HepG2 (cell line): ENCODE measurements around the gene IL4I1. TPM values are rescaled to one million over a fixed set of nuclear protein-coding genes. Genes with fewer than 3 reads are reported as not detected.

ENCODE experiments used
- BATF2 ChIP-seq: sonication (generic); formaldehyde crosslinking; IDR thresholded peaks from 2 replicates; pipeline ENCODE4 v1.8.0; 2022; ENCODE audit warnings: mild to moderate bottlenecking, missing genetic modification reagents, moderate library complexity
- BORCS8-MEF2B ChIP-seq: sonication (generic); formaldehyde crosslinking; IDR thresholded peaks from 2 replicates; pipeline ENCODE4 v1.8.0; 2022; ENCODE audit warnings: mild to moderate bottlenecking, missing genetic modification reagents
- CREM ChIP-seq, 2 experiments: sonication (generic) in 1 of 2; formaldehyde crosslinking in 1 of 2; IDR thresholded peaks; 2 replicates each; pipeline versions ENCODE4 v1.4.0 to v1.6.1; 2016 to 2020; ENCODE audit warnings: antibody characterized with exemption in 1 of 2, mild to moderate bottlenecking in 1 of 2, missing genetic modification reagents in 1 of 2
- IKZF5 ChIP-seq: IDR thresholded peaks from 2 replicates; pipeline ENCODE4 v1.6.1; 2018; ENCODE audit warnings: missing genetic modification reagents, mild to moderate bottlenecking, missing compliant biosample characterization
- MXD3 ChIP-seq: IDR thresholded peaks from 2 replicates; pipeline ENCODE4 v1.6.1; 2016; ENCODE audit warnings: mild to moderate bottlenecking, missing biosample characterization, missing genetic modification reagents
- MYNN ChIP-seq: sonication (generic); formaldehyde crosslinking; IDR thresholded peaks from 2 replicates; pipeline ENCODE4 v1.4.0; 2020; ENCODE audit warnings: mild to moderate bottlenecking, low read depth, missing genetic modification reagents
- PREB ChIP-seq: sonication (generic); formaldehyde crosslinking; IDR thresholded peaks from 2 replicates; pipeline ENCODE4 v1.4.0; 2020; ENCODE audit warnings: missing genetic modification reagents
- RERE ChIP-seq: IDR thresholded peaks from 2 replicates; pipeline ENCODE4 v1.6.1; 2016; ENCODE audit warnings: low read depth, missing genetic modification reagents, missing compliant biosample characterization
- RFX3 ChIP-seq: IDR thresholded peaks from 2 replicates; pipeline ENCODE4 v1.6.1; 2016; ENCODE audit warnings: missing biosample characterization, missing genetic modification reagents
- TAF1 ChIP-seq: sonication (generic); formaldehyde crosslinking; IDR thresholded peaks from 2 replicates; pipeline ENCODE4 v1.4.0; 2020; ENCODE audit warnings: missing genetic modification reagents
- TEAD2 ChIP-seq: sonication (generic); formaldehyde crosslinking; IDR thresholded peaks from 2 replicates; pipeline ENCODE4 v1.9.0; 2021; ENCODE audit warnings: missing genetic modification reagents
- ZNF160 ChIP-seq: sonication (generic); formaldehyde crosslinking; IDR thresholded peaks from 2 replicates; pipeline ENCODE4 v1.8.0; 2022; ENCODE audit warnings: mild to moderate bottlenecking, inconsistent platforms, missing genetic modification reagents
- ZNF281 ChIP-seq: sonication (generic); formaldehyde crosslinking; IDR thresholded peaks from 2 replicates; pipeline ENCODE4 v1.4.0; 2020; ENCODE audit warnings: missing genetic modification reagents, borderline replicate concordance
- ZNF546 ChIP-seq: sonication (generic); formaldehyde crosslinking; conservative IDR thresholded peaks from 2 replicates; pipeline ENCODE4 v1.8.1; 2023; ENCODE audit warnings: mild to moderate bottlenecking, missing genetic modification reagents
- ZNF644 ChIP-seq: IDR thresholded peaks from 2 replicates; pipeline ENCODE4 v1.6.1; 2016; ENCODE audit warnings: low read depth
- ZNF776 ChIP-seq: sonication (generic); formaldehyde crosslinking; IDR thresholded peaks from 2 replicates; pipeline ENCODE4 v1.4.0; 2020; ENCODE audit warnings: mild to moderate bottlenecking, missing genetic modification reagents
- polyA plus RNA-seq, 8 experiments: library from polyadenylated mRNA; depleted of rRNA in 3 of 8; stranded (reverse) in 7 of 8; unstranded in 1 of 8; fragments of >200 nt; fragmentation: Illumina TruSeq in 4 of 8; extraction: Trizol in 4 of 8; gene quantifications; 2 replicates each; pipeline versions ENCODE4 v1.2.1 to v1.2.3, GENCODE V29; 2011 to 2016; ENCODE audit warnings: low read depth in 4 of 8, missing spikeins in 1 of 8, mixed read lengths in 1 of 8; ENCODE audit not compliant: insufficient read depth in 1 of 8
- total RNA-seq, 5 experiments: library from RNA; depleted of rRNA; stranded (reverse); fragments of >200 nt; fragmentation: Illumina TruSeq; extraction: Trizol; gene quantifications; 2 replicates each; pipeline ENCODE4 v1.2.3, GENCODE V29; 2016; ENCODE audit warnings: low read depth in 1 of 5

The IL4I1 gene
- total and polyA plus RNA-seq, 2 of the 13 experiments (the other 11 are each of a cell fraction or from before 2014, with no cell fraction given), result not detected

- TF ChIP-seq MXD3 (CRISPR knock-in tag) (peak; percentile 69; the same call in 1 of the 2 replicates), BATF2 (CRISPR knock-in tag) (0 out of 2 replicates have a peak, but pooled peaks have one; percentile 71), ZNF546 (peak; percentile 59; the same call in 1 of the 2 replicates), ZNF281 (peak; percentile 94), PREB (CRISPR knock-in tag) (0 out of 2 replicates have a peak, but pooled peaks have one; percentile 76), MYNN (CRISPR knock-in tag) (peak; percentile 75; the same call in 1 of the 2 replicates), RFX3 (CRISPR knock-in tag) (no peak), BORCS8-MEF2B (CRISPR knock-in tag) (peak; percentile 96), ZNF776 (peak; percentile 85; the same call in 1 of the 2 replicates), RERE (CRISPR knock-in tag) (no peak), IKZF5 (CRISPR knock-in tag) (peak; percentile 77; the same call in 1 of the 2 replicates), TAF1 (CRISPR knock-in tag) (peak; percentile 80; the same call in 1 of the 2 replicates), TEAD2 (CRISPR knock-in tag) (peak; percentile 80), ZNF160 (CRISPR knock-in tag) (peak; percentile 78; the same call in 1 of the 2 replicates), ZNF644 (no peak), CREM (IDR thresholded peaks at IDR 0.05) (no peak), CREM (CRISPR knock-in tag; IDR thresholded peaks at IDR 0.05) (no peak)
Observed at GRCh38 chr19:49929121-49929610, 32.5 kb upstream of the IL4I1 start, which contains the start of the genes ATF5 and NUP62 (continued).
